Fibroblast of lung (primary cell): Measurements from ENCODE around the gene ARHGAP10. TPM values are rescaled to one million over a fixed set of nuclear protein-coding genes. Genes with fewer than 3 reads are reported as not detected.

ENCODE experiments used
- DNase-seq, 2 donors: peaks; one replicate each; pipeline versions ENCODE4 v3.0.0 to v3.0.0-alpha.2; 2010; ENCODE audit warnings: low read depth in 2 of 2
- H2AFZ ChIP-seq: 2 replicates; pipeline ENCODE4 v1.5.1; 2012; ENCODE audit warnings: low read length, control low read depth, inconsistent platforms
- H3K27ac ChIP-seq: 2 replicates; pipeline ENCODE4 v1.5.1; 2011; ENCODE audit warnings: low read length, control low read depth; ENCODE audit not compliant: insufficient read depth
- H3K27me3 ChIP-seq: 2 replicates; pipeline ENCODE4 v1.5.1; 2011; ENCODE audit warnings: mild to moderate bottlenecking, low read length; ENCODE audit not compliant: control insufficient read depth, insufficient read depth
- H3K36me3 ChIP-seq: 2 replicates; pipeline ENCODE4 v1.5.1; 2011; ENCODE audit warnings: low read length; ENCODE audit not compliant: control insufficient read depth, insufficient read depth
- H3K4me1 ChIP-seq: 2 replicates; pipeline ENCODE4 v1.5.1; 2011; ENCODE audit warnings: low read length; ENCODE audit not compliant: control insufficient read depth, insufficient read depth; ENCODE audit errors: extremely low read depth
- H3K4me2 ChIP-seq: 2 replicates; pipeline ENCODE4 v1.5.1; 2011; ENCODE audit warnings: low read length, control low read depth; ENCODE audit not compliant: insufficient read depth; ENCODE audit errors: extremely low read depth
- H3K4me3 ChIP-seq, 4 experiments: fragments of 200-600 bp in 1 of 4; sonication (generic) in 1 of 4; replicated peaks in 1 of 4; 2 replicates each; pipeline ENCODE4 v1.5.1; 2011 to 2016; ENCODE audit warnings: low read length in 4 of 4, low read depth in 3 of 4, mild to moderate bottlenecking in 3 of 4, control low read depth in 2 of 4, inconsistent platforms in 1 of 4, mixed read lengths in 1 of 4; ENCODE audit not compliant: insufficient read depth in 1 of 4; ENCODE audit errors: control extremely low read depth in 1 of 4
- H3K79me2 ChIP-seq: 2 replicates; pipeline ENCODE4 v1.5.1; 2012; ENCODE audit warnings: mild to moderate bottlenecking, low read length, inconsistent platforms; ENCODE audit not compliant: control insufficient read depth, insufficient read depth
- H3K9ac ChIP-seq: 2 replicates; pipeline ENCODE4 v1.5.1; 2011; ENCODE audit warnings: mild to moderate bottlenecking, low read length, control low read depth; ENCODE audit not compliant: insufficient read depth
- H3K9me3 ChIP-seq: 2 replicates; pipeline ENCODE4 v1.5.1; 2012; ENCODE audit warnings: low read depth, low read length; ENCODE audit not compliant: control insufficient read depth, insufficient read depth
- H4K20me1 ChIP-seq: 2 replicates; pipeline ENCODE4 v1.5.1; 2011; ENCODE audit warnings: low read length; ENCODE audit not compliant: control insufficient read depth, insufficient read depth; ENCODE audit errors: extremely low read depth
- CTCF ChIP-seq, 2 donors: IDR thresholded peaks in 1 of 2; conservative IDR thresholded peaks in 1 of 2; 1 replicate in 1 of 2; 2 replicates in 1 of 2; pipeline ENCODE4 v1.5.1; 2011 to 2012; ENCODE audit warnings: low read length in 2 of 2, control low read depth in 1 of 2, inconsistent platforms in 1 of 2, low read depth in 1 of 2, mild to moderate bottlenecking in 1 of 2
- EZH2 ChIP-seq: IDR thresholded peaks from 2 replicates; pipeline ENCODE4 v1.5.1; 2012; ENCODE audit warnings: low read length, control low read depth, mild to moderate bottlenecking; ENCODE audit errors: missing control alignments
- polyA plus RNA-seq, 2 donors: library from polyadenylated mRNA; depleted of rRNA in 1 of 2; stranded (reverse) in 1 of 2; unstranded in 1 of 2; fragments of >200 nt; gene quantifications; 2 replicates each; pipeline ENCODE4 v1.2.1, GENCODE V29; 2011 to 2012; ENCODE audit warnings: missing spikeins in 1 of 2
- total RNA-seq: library from RNA; depleted of rRNA; stranded (reverse); fragments of >200 nt; gene quantifications from 2 replicates; pipeline ENCODE4 v1.2.1, GENCODE V29; 2014

ARHGAP10 gene
- total and polyA plus RNA-seq, 2 donors (not counting 1 experiment from before 2014, with no cell fraction given): 21.6 to 35.8 TPM

- Histone ChIP-seq H4K20me1 (no peaks in the 10 kb centered on the region), H3K27me3 (no peaks in the 10 kb centered on the region), H3K4me3 (no peak overlapping the region), H3K79me2 (peaks cover 7% of the 10 kb centered on the region), H3K9ac (no peak overlapping the region), H3K36me3 (no peaks in the 10 kb centered on the region), H3K4me1 (no peaks in the 10 kb centered on the region), H3K4me2 (no peak overlapping the region), H3K9me3 (no peaks in the 10 kb centered on the region), H3K27ac (no peak overlapping the region), H2AFZ (no peak overlapping the region)
- no peak for DNase-seq
- TF ChIP-seq EZH2 (no peak), CTCF (conservative IDR thresholded peaks at IDR 0.05 in 1 of 2, IDR thresholded peaks at IDR 0.05 in 1 of 2; ENCODE audit: low read depth in 1 of 2, low read length in 2 of 2) (no peak)
Measured at GRCh38 chr4:147837854-147838253, 106.0 kb downstream of the ARHGAP10 start.

GRCh38 chr4:147839200-147839599 lies 107.3 kb downstream of the ARHGAP10 start:
- Histone ChIP-seq H3K4me2 (no peak overlapping the region), H3K9me3 (no peaks in the 10 kb centered on the region), H2AFZ (no peak overlapping the region), H4K20me1 (no peaks in the 10 kb centered on the region), H3K4me3 (no peak overlapping the region), H3K9ac (no peak overlapping the region), H3K79me2 (peaks cover 3% of the 10 kb centered on the region), H3K27me3 (no peaks in the 10 kb centered on the region), H3K36me3 (no peaks in the 10 kb centered on the region), H3K4me1 (no peaks in the 10 kb centered on the region), H3K27ac (no peak overlapping the region)
- no peak for DNase-seq
- no peak for TF ChIP-seq CTCF (conservative IDR thresholded peaks at IDR 0.05 in 1 of 2, IDR thresholded peaks at IDR 0.05 in 1 of 2; ENCODE audit: low read depth in 1 of 2, low read length in 2 of 2)
- no peak for TF ChIP-seq EZH2

- Histone ChIP-seq H3K9me3 (no peaks in the 10 kb centered on the region), H3K79me2 (peaks cover 4% of the 10 kb centered on the region), H2AFZ (no peak overlapping the region), H4K20me1 (no peaks in the 10 kb centered on the region), H3K9ac (no peak overlapping the region), H3K4me3 (no peak overlapping the region), H3K4me2 (no peak overlapping the region), H3K27ac (no peak overlapping the region), H3K4me1 (no peaks in the 10 kb centered on the region), H3K36me3 (no peaks in the 10 kb centered on the region), H3K27me3 (no peaks in the 10 kb centered on the region)
- TF ChIP-seq EZH2 (no peak), CTCF (conservative IDR thresholded peaks at IDR 0.05 in 1 of 2, IDR thresholded peaks at IDR 0.05 in 1 of 2; ENCODE audit: low read depth in 1 of 2, low read length in 2 of 2) (no peak)
- no peak for DNase-seq
Measured at GRCh38 chr4:147839663-147840062, 107.8 kb downstream of the ARHGAP10 start.
